Activated CD4-positive, alpha-beta T cell treated with anti-CD3 and anti-CD28 coated beads, Interleukin-2, Interleukin-6, amounts not matched to agents 100 ng/mL and 50 ng/mL, durations not matched to agents 16 hours and 8 hours (primary cell): ENCODE measurements around the gene SURF2.
A peak's percentile ranks its signal among the peaks of the same experiment; 100 is the strongest.

Experiments used
- DNase-seq: peaks from one replicate; pipeline ENCODE4 v3.0.0-alpha.2; 2020

SURF2 gene

DNA sequence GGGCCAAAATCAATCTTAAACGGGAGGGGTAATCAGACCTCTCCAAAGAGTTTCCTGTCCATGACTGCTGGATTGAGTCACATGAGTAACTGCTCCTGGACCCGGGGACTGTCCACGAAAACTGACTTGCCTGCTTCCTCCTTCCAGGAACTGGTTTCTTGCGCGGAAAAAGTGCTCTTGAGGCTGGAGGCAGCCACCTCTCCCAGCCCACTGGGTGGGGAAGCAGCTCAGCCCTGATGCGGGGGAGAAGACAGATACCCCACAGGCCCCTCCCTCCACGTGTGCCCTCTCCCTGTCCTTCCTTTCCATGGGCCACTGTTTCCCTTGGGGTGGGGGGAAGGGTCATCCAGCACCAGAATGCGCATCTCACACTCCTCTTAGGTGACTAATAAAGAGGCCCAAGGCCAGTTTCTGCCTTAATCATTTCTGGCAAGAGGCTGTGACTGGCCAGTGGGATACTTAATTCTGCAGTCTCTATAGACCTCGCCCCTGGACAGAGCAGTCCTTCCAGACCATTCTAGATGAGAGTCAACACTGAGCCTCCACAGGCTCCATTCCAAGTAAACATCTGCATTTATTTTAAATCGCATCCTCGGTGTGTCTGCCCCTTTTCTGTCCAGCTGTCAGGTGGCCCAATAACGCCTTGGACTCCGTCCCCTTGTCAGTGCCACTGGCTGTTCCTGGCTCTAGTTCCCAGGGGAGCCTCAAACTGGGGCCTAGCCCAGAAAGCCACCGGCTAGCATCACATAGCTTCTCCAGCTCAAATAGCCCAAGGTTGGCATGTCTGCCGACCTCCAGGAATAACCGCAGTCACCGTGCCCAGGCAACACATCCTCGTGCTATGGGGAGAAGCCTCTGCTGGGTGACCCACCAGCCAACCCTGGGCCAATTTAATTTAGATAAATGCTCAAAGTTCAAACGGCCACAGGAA lies 49.4 kb downstream of the SURF2 start:
- DNase-seq: no peak

DNA sequence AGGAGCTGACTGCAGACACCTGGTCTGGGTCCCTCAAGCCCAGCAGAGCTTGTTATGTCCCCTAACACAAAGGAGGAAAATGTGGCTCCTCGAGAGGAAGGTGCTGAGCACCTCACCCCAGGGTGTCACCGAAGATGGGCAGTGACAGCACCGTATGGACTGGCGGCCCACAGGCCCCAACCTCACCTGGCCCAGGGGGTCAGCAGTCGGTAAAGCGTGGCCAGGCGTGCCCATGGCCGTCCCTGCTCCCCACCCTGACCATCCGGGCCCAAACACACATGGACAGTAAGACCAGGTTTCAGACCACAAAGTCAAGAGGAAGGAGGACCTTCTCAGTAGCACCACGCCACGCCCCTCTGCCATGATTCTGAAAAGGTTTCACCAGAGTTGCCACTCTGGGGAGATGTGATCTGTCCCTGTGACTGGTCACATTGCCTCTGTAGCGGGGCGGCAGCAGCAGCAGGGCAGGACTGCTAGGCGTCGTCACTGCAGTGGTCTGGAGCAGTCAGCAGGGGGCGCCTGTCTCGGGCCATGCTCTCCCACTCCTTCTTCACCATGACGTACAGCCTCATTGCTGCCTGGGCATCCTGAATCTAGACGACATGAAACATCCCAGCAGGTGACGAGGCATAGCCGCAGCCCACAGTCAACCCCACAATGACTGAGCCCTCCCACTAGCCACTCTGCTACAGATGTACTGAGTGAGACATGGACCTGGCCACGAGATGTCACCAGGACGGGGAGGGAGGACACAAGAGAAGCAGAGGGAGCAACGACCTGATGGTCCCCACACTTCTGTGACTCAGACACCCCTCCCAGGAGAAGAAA lies 50.3 kb downstream of the SURF2 start:
- peak; percentile 88 for DNase-seq

DNA sequence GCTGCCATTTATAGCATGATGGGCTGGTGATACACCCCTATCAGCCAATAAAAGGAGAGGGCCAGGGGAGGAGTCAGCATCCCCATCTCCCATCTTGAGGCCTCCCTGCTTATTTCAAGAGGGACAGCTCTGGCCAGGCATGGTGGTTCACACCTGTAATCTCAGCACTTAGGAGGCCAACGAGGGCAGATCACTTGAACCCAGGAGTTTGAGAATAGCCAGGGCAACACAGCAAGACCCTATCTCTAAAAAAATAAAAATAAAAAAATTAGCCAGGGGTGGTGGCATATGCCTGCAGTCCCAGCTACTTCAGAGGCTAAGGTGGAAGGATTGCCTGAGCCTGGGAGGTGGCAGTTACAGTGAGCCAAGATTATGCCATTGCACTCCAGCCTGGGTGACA lies 51.7 kb downstream of the SURF2 start:
- no peak for DNase-seq
